ACC112 (cell line): Measurements from ENCODE around the gene MYO1C.

Experiments
- H2AFZ ChIP-seq: fragments of 200-600 bp; sonication (generic); one replicate; pipeline ENCODE4 v1.6.0; 2017; ENCODE audit warnings: antibody characterized with exemption, low read length; ENCODE audit not compliant: unreplicated experiment
- H3K27ac ChIP-seq: fragments of 200-600 bp; sonication (generic); 2 replicates; pipeline ENCODE4 v1.5.1; 2014; ENCODE audit warnings: low read depth, mild to moderate bottlenecking, antibody characterized with exemption, low read length, moderate library complexity
- H3K27me3 ChIP-seq: fragments of 200-600 bp; sonication (generic); 2 replicates; pipeline ENCODE4 v1.6.1; 2014; ENCODE audit warnings: mild to moderate bottlenecking, antibody characterized with exemption, low read length, moderate library complexity, mixed read lengths; ENCODE audit not compliant: insufficient read depth
- H3K36me3 ChIP-seq: fragments of 200-600 bp; sonication (generic); 2 replicates; pipeline ENCODE4 v1.6.1; 2016; ENCODE audit warnings: mild to moderate bottlenecking, antibody characterized with exemption, low read length, moderate library complexity, mixed read lengths; ENCODE audit not compliant: insufficient read depth
- H3K4me1 ChIP-seq: fragments of 200-600 bp; sonication (generic); one replicate; pipeline ENCODE4 v1.6.1; 2016; ENCODE audit warnings: low read length, mixed read lengths; ENCODE audit not compliant: insufficient read depth, unreplicated experiment, control insufficient read depth
- H3K4me3 ChIP-seq: fragments of 200-600 bp; sonication (generic); 2 replicates; pipeline ENCODE4 v1.5.1; 2014; ENCODE audit warnings: mild to moderate bottlenecking, low read depth, low read length
- H3K79me2 ChIP-seq: fragments of 200-600 bp; sonication (generic); one replicate; pipeline ENCODE4 v1.6.0; 2016; ENCODE audit warnings: low read length; ENCODE audit not compliant: control insufficient read depth, unreplicated experiment, insufficient read depth

MYO1C gene

GRCh38 chr17:1506649-1507267 is 14.3 kb upstream of the MYO1C start:
- no peak overlapping the region for H3K27ac ChIP-seq
- no peaks in the 10 kb centered on the region for H3K36me3 ChIP-seq
- H3K27me3 ChIP-seq = no peaks in the 10 kb centered on the region
- no peak overlapping the region for H2AFZ ChIP-seq
- H3K79me2 ChIP-seq = no peaks in the 10 kb centered on the region
- no peak overlapping the region for H3K4me3 ChIP-seq
- H3K4me1 ChIP-seq = peaks cover 9% of the 10 kb centered on the region

GRCh38 chr17:1505586-1505985 is 13.1 kb upstream of the MYO1C start:
- Histone ChIP-seq H3K4me1 (no peaks in the 10 kb centered on the region), H3K4me3 (no peak overlapping the region), H2AFZ (no peak overlapping the region), H3K36me3 (no peaks in the 10 kb centered on the region), H3K27me3 (no peaks in the 10 kb centered on the region), H3K27ac (no peak overlapping the region), H3K79me2 (no peaks in the 10 kb centered on the region)

GRCh38 chr17:1504866-1505265 is 12.4 kb upstream of the MYO1C start:
- H3K4me3 ChIP-seq = no peak overlapping the region
- no peak overlapping the region for H3K27ac ChIP-seq
- no peaks in the 10 kb centered on the region for H3K27me3 ChIP-seq

GRCh38 chr17:1503699-1504098 is 11.2 kb upstream of the MYO1C start:
- Histone ChIP-seq H3K79me2 (no peaks in the 10 kb centered on the region), H3K4me1 (no peaks in the 10 kb centered on the region), H3K27me3 (no peaks in the 10 kb centered on the region), H3K36me3 (no peaks in the 10 kb centered on the region), H3K4me3 (no peak overlapping the region), H2AFZ (no peak overlapping the region), H3K27ac (no peak overlapping the region)

More at GRCh38 chr17:1504866-1505265, 12.4 kb upstream of the MYO1C start:
- Histone ChIP-seq H2AFZ (no peak overlapping the region), H3K79me2 (no peaks in the 10 kb centered on the region), H3K4me1 (no peaks in the 10 kb centered on the region), H3K36me3 (no peaks in the 10 kb centered on the region)

- no peaks in the 10 kb centered on the region for H3K27me3 ChIP-seq
- no peaks in the 10 kb centered on the region for H3K36me3 ChIP-seq
- peaks cover 9% of the 10 kb centered on the region for H3K4me1 ChIP-seq
- H3K79me2 ChIP-seq = no peaks in the 10 kb centered on the region
- H3K4me3 ChIP-seq = no peak overlapping the region
- H2AFZ ChIP-seq = no peak overlapping the region
- no peak overlapping the region for H3K27ac ChIP-seq
These were observed 6.4 kb upstream of the MYO1C start for GRCh38 chr17:1498869-1499268.

- H3K4me1 ChIP-seq = peaks cover 9% of the 10 kb centered on the region
- H3K27me3 ChIP-seq = no peaks in the 10 kb centered on the region
- no peaks in the 10 kb centered on the region for H3K36me3 ChIP-seq
- H2AFZ ChIP-seq = no peak overlapping the region
- H3K27ac ChIP-seq = no peak overlapping the region
- no peaks in the 10 kb centered on the region for H3K79me2 ChIP-seq
- H3K4me3 ChIP-seq = no peak overlapping the region
These were observed 5.7 kb upstream of the MYO1C start for GRCh38 chr17:1498233-1498632.

GRCh38 chr17:1497831-1498230 is 5.3 kb upstream of the MYO1C start:
- H3K4me3 ChIP-seq = no peak overlapping the region
- no peak overlapping the region for H2AFZ ChIP-seq
- no peak overlapping the region for H3K27ac ChIP-seq
- H3K36me3 ChIP-seq = no peaks in the 10 kb centered on the region
- no peaks in the 10 kb centered on the region for H3K27me3 ChIP-seq
- H3K4me1 ChIP-seq = peaks cover 9% of the 10 kb centered on the region
- H3K79me2 ChIP-seq = no peaks in the 10 kb centered on the region

- no peaks in the 10 kb centered on the region for H3K27me3 ChIP-seq
- H3K4me1 ChIP-seq = peaks cover 15% of the 10 kb centered on the region
- H2AFZ ChIP-seq = no peak overlapping the region
- no peak overlapping the region for H3K4me3 ChIP-seq
- H3K27ac ChIP-seq = no peak overlapping the region
- no peaks in the 10 kb centered on the region for H3K79me2 ChIP-seq
- H3K36me3 ChIP-seq = no peaks in the 10 kb centered on the region
These were observed 4.4 kb upstream of the MYO1C start for GRCh38 chr17:1496869-1497268.

GRCh38 chr17:1495265-1495989 is 2.9 kb upstream of the MYO1C start:
- H3K4me3 ChIP-seq = no peak overlapping the region
- H3K27ac ChIP-seq = no peak overlapping the region
- H3K36me3 ChIP-seq = no peaks in the 10 kb centered on the region
- H3K4me1 ChIP-seq = peaks cover 16% of the 10 kb centered on the region
- no peak overlapping the region for H2AFZ ChIP-seq
- H3K79me2 ChIP-seq = peaks cover 3% of the 10 kb centered on the region
- H3K27me3 ChIP-seq = no peaks in the 10 kb centered on the region

GRCh38 chr17:1494736-1495253 is 2.3 kb upstream of the MYO1C start:
- Histone ChIP-seq H3K4me3 (no peak overlapping the region), H3K27me3 (no peaks in the 10 kb centered on the region), H3K36me3 (no peaks in the 10 kb centered on the region), H3K79me2 (peaks cover 8% of the 10 kb centered on the region), H3K4me1 (peaks cover 16% of the 10 kb centered on the region), H3K27ac (no peak overlapping the region), H2AFZ (no peak overlapping the region)

GRCh38 chr17:1494203-1494602 is 1.7 kb upstream of the MYO1C start:
- Histone ChIP-seq H3K4me1 (peaks cover 16% of the 10 kb centered on the region), H3K4me3 (no peak overlapping the region), H3K27me3 (no peaks in the 10 kb centered on the region), H3K36me3 (no peaks in the 10 kb centered on the region), H3K79me2 (peaks cover 12% of the 10 kb centered on the region), H3K27ac (no peak overlapping the region), H2AFZ (no peak overlapping the region)
